Prostate gland (tissue), 2 donors: ENCODE data around the gene TSPAN11. TPM values are rescaled to one million over a fixed set of nuclear protein-coding genes. Genes with fewer than 3 reads are reported as not detected.

Source experiments
- DNase-seq: peaks from one replicate; pipeline ENCODE4 v3.0.0-alpha.2; 2019; ENCODE audit warnings: low spot score
- H3K27ac ChIP-seq, 2 donors: fragments of 200-600 bp; sonication (generic); 2 replicates each; pipeline ENCODE4 v1.5.1; 2017 to 2019
- H3K27me3 ChIP-seq: fragments of 200-600 bp; sonication (generic); replicated peaks from 2 replicates; pipeline ENCODE4 v1.5.1; 2019; ENCODE audit not compliant: insufficient read depth
- H3K36me3 ChIP-seq, 2 donors: fragments of 200-600 bp; sonication (generic); 1 replicate in 1 of 2; 2 replicates in 1 of 2; pipeline versions ENCODE4 v1.5.1 to v1.8.1; 2017 to 2019
- H3K4me1 ChIP-seq: fragments of 200-600 bp; sonication (generic); replicated peaks from 2 replicates; pipeline ENCODE4 v1.5.1; 2019
- H3K4me3 ChIP-seq, 2 donors: fragments of 200-600 bp; sonication (generic); 2 replicates each; pipeline ENCODE4 v1.5.1; 2017 to 2019
- H3K9me3 ChIP-seq: fragments of 200-600 bp; sonication (generic); 2 replicates; pipeline ENCODE4 v1.5.1; 2017
- CTCF ChIP-seq, 4 experiments: fragments of 200-600 bp in 2 of 4; fragments of 450-650 bp in 2 of 4; sonication (generic) in 2 of 4; IDR thresholded peaks; 1 replicate in 3 of 4; 2 replicates in 1 of 4; pipeline ENCODE4 v1.5.1; 2016 to 2019; ENCODE audit warnings: antibody characterized with exemption in 4 of 4, mild to moderate bottlenecking in 2 of 4, moderate library complexity in 2 of 4
- POLR2A ChIP-seq: fragments of 450-650 bp; IDR thresholded peaks from one replicate; pipeline ENCODE4 v1.6.1; 2016; ENCODE audit warnings: antibody characterized with exemption, mild to moderate bottlenecking
- POLR2AphosphoS5 ChIP-seq: sonication (generic); formaldehyde crosslinking; IDR thresholded peaks from one replicate; pipeline ENCODE4 v1.6.1; 2017; ENCODE audit warnings: antibody characterized with exemption
- WGBS: methylation state at CpG from one replicate; pipeline ENCODE4 v1.1.5; 2018; 5-methylcytosine and 5-hydroxymethylcytosine counted together
- intact Hi-C: fragments of 100-400 bp; cut with DNase I; formaldehyde crosslinking; loops from one replicate; pipeline ENCODE4 v1.14.2; 2022
- total RNA-seq, 2 donors: library from RNA; depleted of rRNA; stranded (reverse); fragments of >200 nt; gene quantifications; one replicate each; pipeline ENCODE4 v1.1.0, GENCODE V29; 2016

The TSPAN11 gene
- total RNA-seq, 2 donors from 2014 or later = 1.0 to 4.1 TPM

- TF ChIP-seq POLR2AphosphoS5 (no peak), POLR2A (no peak), CTCF (IDR thresholded peaks at IDR 0.05) (no peak)
- no peaks in the 10 kb centered on the region for H3K27me3 ChIP-seq
Measured at GRCh38 chr12:30992381-30992780, 65.8 kb downstream of the TSPAN11 start.

GRCh38 chr12:30993766-30994165 is 67.2 kb downstream of the TSPAN11 start:
- intact Hi-C loops = no loop called here
- H3K36me3 ChIP-seq = no peaks in the 10 kb centered on the region
- no peak for DNase-seq
- no peaks in the 10 kb centered on the region for H3K9me3 ChIP-seq
- H3K4me1 ChIP-seq = no peaks in the 10 kb centered on the region
- no peaks in the 10 kb centered on the region for H3K27me3 ChIP-seq
- WGBS = 82% methylated on average over 4 of the region's 4 CpGs
- TF ChIP-seq POLR2AphosphoS5 (no peak), POLR2A (no peak), CTCF (IDR thresholded peaks at IDR 0.05) (no peak)
- no peak overlapping the region for H3K4me3 ChIP-seq
- no peak overlapping the region for H3K27ac ChIP-seq

More at GRCh38 chr12:30992381-30992780, 65.8 kb downstream of the TSPAN11 start:
- Histone ChIP-seq H3K9me3 (no peaks in the 10 kb centered on the region), H3K4me3 (no peak overlapping the region), H3K4me1 (no peaks in the 10 kb centered on the region), H3K36me3 (no peaks in the 10 kb centered on the region), H3K27ac (no peak overlapping the region)
- intact Hi-C loops = no loop called here
- WGBS = 93% methylated on average over 4 of the region's 4 CpGs
- no peak for DNase-seq

- H3K27ac ChIP-seq = no peak overlapping the region
- no peaks in the 10 kb centered on the region for H3K27me3 ChIP-seq
- no peaks in the 10 kb centered on the region for H3K36me3 ChIP-seq
- WGBS = 67% methylated on average over 13 of the region's 13 CpGs
- H3K9me3 ChIP-seq = no peaks in the 10 kb centered on the region
- no peak for TF ChIP-seq CTCF (IDR thresholded peaks at IDR 0.05)
- no peak for TF ChIP-seq POLR2AphosphoS5
- TF ChIP-seq POLR2A = no peak
- H3K4me3 ChIP-seq = no peak overlapping the region
- intact Hi-C loops = no loop called here
- no peaks in the 10 kb centered on the region for H3K4me1 ChIP-seq
- DNase-seq = no peak
Measured at GRCh38 chr12:30994274-30994673, 67.7 kb downstream of the TSPAN11 start.

- WGBS = 85% methylated on average over 2 of the region's 2 CpGs
- Histone ChIP-seq H3K27ac (no peak overlapping the region), H3K36me3 (no peaks in the 10 kb centered on the region), H3K9me3 (no peaks in the 10 kb centered on the region), H3K4me1 (no peaks in the 10 kb centered on the region), H3K27me3 (no peaks in the 10 kb centered on the region), H3K4me3 (no peak overlapping the region)
- intact Hi-C loops = no loop called here
- DNase-seq = no peak
- TF ChIP-seq POLR2A (no peak), POLR2AphosphoS5 (no peak), CTCF (IDR thresholded peaks at IDR 0.05) (no peak)
Measured at GRCh38 chr12:30996255-30996654, 69.7 kb downstream of the TSPAN11 start.

GRCh38 chr12:30996752-30997151 is 70.2 kb downstream of the TSPAN11 start:
- intact Hi-C loops = no loop called here
- Histone ChIP-seq H3K4me1 (no peaks in the 10 kb centered on the region), H3K9me3 (no peaks in the 10 kb centered on the region), H3K27me3 (no peaks in the 10 kb centered on the region), H3K36me3 (no peaks in the 10 kb centered on the region), H3K4me3 (no peak overlapping the region), H3K27ac (no peak overlapping the region)
- TF ChIP-seq POLR2A (no peak), CTCF (IDR thresholded peaks at IDR 0.05) (no peak), POLR2AphosphoS5 (no peak)
- WGBS = 94% methylated on average over 3 of the region's 3 CpGs
- DNase-seq = no peak
